NCI-H2196 (cell line): ENCODE results near the gene PDSS2.

ENCODE experiments used
- DNase-seq: peaks from one replicate; lab custom pipeline; 2025; ENCODE audit not compliant: unreplicated experiment; lab: John Stamatoyannopoulos, UW

The PDSS2 gene

GRCh38 chr6:107275330-107275865 lies 184.0 kb downstream of the PDSS2 start:
- DNase-seq: no peak

- DNase-seq: no peak
Measured at GRCh38 chr6:107274288-107274687, 185.1 kb downstream of the PDSS2 start.

- no peak for DNase-seq
Measured at GRCh38 chr6:107272246-107272645, 187.1 kb downstream of the PDSS2 start.

GRCh38 chr6:107271208-107271790 lies 188.1 kb downstream of the PDSS2 start:
- no peak for DNase-seq

GRCh38 chr6:107267634-107268033 lies 191.7 kb downstream of the PDSS2 start:
- no peak for DNase-seq

- DNase-seq: no peak
Measured at GRCh38 chr6:107267006-107267405, 192.4 kb downstream of the PDSS2 start.

GRCh38 chr6:107266563-107266962 lies 192.8 kb downstream of the PDSS2 start:
- DNase-seq: no peak

- DNase-seq: peak; percentile 24
Measured at GRCh38 chr6:107264357-107264840, 195.0 kb downstream of the PDSS2 start.

GRCh38 chr6:107259951-107260350 lies 199.4 kb downstream of the PDSS2 start:
- DNase-seq: no peak

GRCh38 chr6:107248147-107248546 lies 211.2 kb downstream of the PDSS2 start:
- no peak for DNase-seq

- DNase-seq: no peak
Measured at GRCh38 chr6:107246972-107247615, 212.3 kb downstream of the PDSS2 start.

- no peak for DNase-seq
Measured at GRCh38 chr6:107246249-107246971, 213.0 kb downstream of the PDSS2 start.

GRCh38 chr6:107244742-107245480 lies 214.5 kb downstream of the PDSS2 start:
- DNase-seq: no peak

GRCh38 chr6:107244082-107244741 lies 215.2 kb downstream of the PDSS2 start:
- DNase-seq: peak; percentile 23

GRCh38 chr6:107243471-107243870 lies 215.9 kb downstream of the PDSS2 start:
- no peak for DNase-seq

GRCh38 chr6:107237992-107238660 lies 221.2 kb downstream of the PDSS2 start:
- DNase-seq: no peak

GRCh38 chr6:107235511-107235910 lies 223.9 kb downstream of the PDSS2 start:
- no peak for DNase-seq

GRCh38 chr6:107235007-107235406 lies 224.4 kb downstream of the PDSS2 start:
- DNase-seq: no peak

- DNase-seq: no peak
Measured at GRCh38 chr6:107231243-107231642, 228.1 kb downstream of the PDSS2 start.

- DNase-seq: no peak
Measured at GRCh38 chr6:107230448-107230847, 228.9 kb downstream of the PDSS2 start.
